H1 (cell line): ENCODE data around the gene GLP1R. TPM values are rescaled to one million over a fixed set of nuclear protein-coding genes. Genes with fewer than 3 reads are reported as not detected.

Experiments
- CTCF ChIA-PET: fragments of 300-600 bp; sonication (Branson Sonifier 250); formaldehyde crosslinking; loops from one replicate; lab custom pipeline; 2021; ENCODE audit not compliant: partially characterized antibody; lab: Charles Lee
- POLR2A ChIA-PET: fragments of 300-600 bp; sonication (Branson Sonifier 250); formaldehyde crosslinking; loops from one replicate; lab custom pipeline; 2021; ENCODE audit warnings: inconsistent platforms; ENCODE audit not compliant: partially characterized antibody; lab: Charles Lee
- DNase-seq, 2 experiments: peaks; one replicate each; pipeline versions ENCODE4 v3.0.0 to v3.0.0-alpha.2; 2010 to 2022; ENCODE audit warnings: low spot score in 2 of 2, low read depth in 1 of 2, mixed read lengths in 1 of 2
- FAIRE-seq: peaks from 2 replicates; lab custom pipeline; 2011; peaks lifted over from hg19 to GRCh38; lab: Jason Lieb, UNC
- H2AFZ ChIP-seq: 2 replicates; pipeline ENCODE4 v1.8.1; 2012; ENCODE audit warnings: low read length, inconsistent platforms
- H2AK5ac ChIP-seq: 2 replicates; pipeline ENCODE4 v1.6.1; 2013; ENCODE audit warnings: low read depth, low read length
- H2BK120ac ChIP-seq: replicated peaks from 2 replicates; pipeline ENCODE3; 2013; ENCODE audit warnings: low read depth, low read length, inconsistent platforms
- H2BK12ac ChIP-seq: 2 replicates; pipeline ENCODE4 v1.6.1; 2013; ENCODE audit warnings: low read depth, low read length
- H2BK15ac ChIP-seq: 2 replicates; pipeline ENCODE4 v1.6.1; 2013; ENCODE audit warnings: low read length
- H2BK20ac ChIP-seq: 2 replicates; pipeline ENCODE4 v1.6.1; 2013; ENCODE audit warnings: low read length
- H2BK5ac ChIP-seq: 2 replicates; pipeline ENCODE4 v1.6.1; 2013; ENCODE audit warnings: low read depth, low read length
- H3K14ac ChIP-seq: 2 replicates; pipeline ENCODE4 v1.6.1; 2013; ENCODE audit warnings: inconsistent platforms; ENCODE audit not compliant: insufficient read length
- H3K18ac ChIP-seq: 2 replicates; pipeline ENCODE4 v1.6.1; 2013; ENCODE audit warnings: low read length; ENCODE audit errors: extremely low read depth
- H3K23ac ChIP-seq: 2 replicates; pipeline ENCODE4 v1.6.1; 2013; ENCODE audit warnings: inconsistent platforms; ENCODE audit not compliant: insufficient read length
- H3K23me2 ChIP-seq: 2 replicates; pipeline ENCODE4 v1.6.1; 2013; ENCODE audit warnings: low read depth, low read length
- H3K27ac ChIP-seq: 2 replicates; pipeline ENCODE4 v1.6.1; 2011; ENCODE audit warnings: low read depth, low read length, inconsistent platforms
- H3K27me3 ChIP-seq, 4 experiments: replicated peaks in 1 of 4; 1 replicate in 1 of 4; 2 replicates in 3 of 4; pipeline versions ENCODE4 v1.6.1 to v1.8.1; 2011 to 2013; ENCODE audit warnings: low read length in 3 of 4, mild to moderate bottlenecking in 3 of 4, inconsistent platforms in 2 of 4, mixed read lengths in 2 of 4, moderate library complexity in 1 of 4; ENCODE audit not compliant: control insufficient read depth in 3 of 4, insufficient read depth in 3 of 4; ENCODE audit errors: extremely low read depth in 1 of 4
- H3K36me3 ChIP-seq, 4 experiments: 2 replicates each; pipeline versions ENCODE4 v1.6.1 to v1.8.1; 2011 to 2013; ENCODE audit warnings: mild to moderate bottlenecking in 4 of 4, low read length in 3 of 4, moderate library complexity in 2 of 4, control low read depth in 1 of 4, inconsistent platforms in 1 of 4; ENCODE audit not compliant: insufficient read depth in 4 of 4, control insufficient read depth in 2 of 4
- H3K4ac ChIP-seq: replicated peaks from 2 replicates; pipeline ENCODE3; 2013; ENCODE audit warnings: low read length, low read depth, mixed read lengths, inconsistent platforms; ENCODE audit not compliant: insufficient read length
- H3K4me1 ChIP-seq, 4 experiments: replicated peaks in 1 of 4; 1 replicate in 1 of 4; 2 replicates in 3 of 4; pipeline versions ENCODE4 v1.6.1 to v1.8.1; 2011 to 2013; ENCODE audit warnings: low read length in 3 of 4, inconsistent platforms in 2 of 4, mixed read lengths in 1 of 4; ENCODE audit not compliant: insufficient read depth in 4 of 4, control insufficient read depth in 3 of 4
- H3K4me2 ChIP-seq, 2 experiments: 2 replicates each; pipeline versions ENCODE4 v1.6.1 to v1.8.1; 2011 to 2013; ENCODE audit warnings: low read depth in 2 of 2, low read length in 2 of 2, control low read depth in 1 of 2, inconsistent platforms in 1 of 2, mild to moderate bottlenecking in 1 of 2; ENCODE audit not compliant: insufficient read depth in 1 of 2
- H3K4me3 ChIP-seq, 4 experiments: fragments of 200-600, 300-600 bp in 1 of 4; sonication (generic), shearing (Covaris generic), sonication (Bioruptor Twin) in 1 of 4; 2 replicates each; pipeline versions ENCODE4 v1.5.1 to v1.8.1; 2011 to 2016; ENCODE audit warnings: low read length in 4 of 4, low read depth in 3 of 4, control low read depth in 2 of 4, inconsistent platforms in 2 of 4, mild to moderate bottlenecking in 2 of 4, mixed read lengths in 1 of 4, moderate library complexity in 1 of 4; ENCODE audit not compliant: insufficient read depth in 2 of 4; ENCODE audit errors: extremely low read depth in 1 of 4
- H3K56ac ChIP-seq: replicated peaks from 2 replicates; pipeline ENCODE3; 2013; ENCODE audit warnings: low read depth, mild to moderate bottlenecking, mixed read lengths, low read length, inconsistent platforms; ENCODE audit not compliant: insufficient read length
- H3K79me1 ChIP-seq: 2 replicates; pipeline ENCODE4 v1.6.1; 2013; ENCODE audit warnings: low read depth, low read length, control low read depth
- H3K79me2 ChIP-seq, 2 experiments: 2 replicates each; pipeline versions ENCODE4 v1.6.1 to v1.8.1; 2012 to 2013; ENCODE audit warnings: low read length in 2 of 2, mild to moderate bottlenecking in 2 of 2, inconsistent platforms in 1 of 2; ENCODE audit not compliant: insufficient read depth in 2 of 2, control insufficient read depth in 1 of 2
- H3K9ac ChIP-seq, 4 experiments: replicated peaks in 1 of 4; 1 replicate in 1 of 4; 2 replicates in 3 of 4; pipeline versions ENCODE4 v1.6.1 to v1.8.1; 2011 to 2013; ENCODE audit warnings: low read depth in 3 of 4, low read length in 3 of 4, control low read depth in 2 of 4, mild to moderate bottlenecking in 2 of 4, moderate library complexity in 2 of 4, inconsistent platforms in 1 of 4; ENCODE audit errors: extremely low read depth in 1 of 4
- H3K9me3 ChIP-seq, 2 experiments: 2 replicates each; pipeline versions ENCODE4 v1.6.1 to v1.8.1; 2012 to 2013; ENCODE audit warnings: mild to moderate bottlenecking in 2 of 2, moderate library complexity in 2 of 2, control low read depth in 1 of 2, inconsistent platforms in 1 of 2, low read depth in 1 of 2, low read length in 1 of 2, mixed read lengths in 1 of 2; ENCODE audit not compliant: insufficient read depth in 2 of 2
- H4K20me1 ChIP-seq, 2 experiments: replicated peaks in 1 of 2; 2 replicates each; pipeline versions ENCODE3 to v1.8.1; 2011 to 2013; ENCODE audit warnings: inconsistent platforms in 2 of 2, low read length in 2 of 2, mild to moderate bottlenecking in 1 of 2; ENCODE audit not compliant: insufficient read depth in 2 of 2, control insufficient read depth in 1 of 2
- H4K5ac ChIP-seq: 2 replicates; pipeline ENCODE4 v1.6.1; 2013; ENCODE audit warnings: low read length, low read depth, mixed read lengths, inconsistent platforms; ENCODE audit not compliant: insufficient read length
- H4K8ac ChIP-seq: 2 replicates; pipeline ENCODE4 v1.8.0; 2013; ENCODE audit warnings: mild to moderate bottlenecking, moderate library complexity, low read length, inconsistent platforms; ENCODE audit not compliant: insufficient read depth; ENCODE audit errors: extremely low read depth
- H4K91ac ChIP-seq: replicated peaks from 2 replicates; pipeline ENCODE3; 2013; ENCODE audit warnings: low read length, mixed read lengths, inconsistent platforms; ENCODE audit not compliant: insufficient read length
- ASH2L ChIP-seq: fragments of 200-600, 300-600 bp; sonication (generic); IDR thresholded peaks from one replicate; pipeline ENCODE4 v1.7.1; 2017; ENCODE audit warnings: low read length
- CEBPB ChIP-seq: IDR thresholded peaks from 2 replicates; pipeline ENCODE4 v1.6.1; 2012; ENCODE audit warnings: low read depth, low read length
- EZH2 ChIP-seq: fragments of 200-600 bp; sonication (generic); IDR thresholded peaks from 2 replicates; pipeline ENCODE4 v1.7.1; 2012; ENCODE audit warnings: low read depth, mild to moderate bottlenecking, moderate library complexity, low read length, inconsistent platforms; ENCODE audit not compliant: severe bottlenecking
- GTF2F1 ChIP-seq: IDR thresholded peaks from 2 replicates; pipeline ENCODE4 v1.6.1; 2012; ENCODE audit warnings: low read depth, low read length, improper control_type of control experiment, borderline replicate concordance
- KDM4A ChIP-seq: IDR thresholded peaks from one replicate; pipeline ENCODE4 v1.7.1; 2012; ENCODE audit warnings: low read depth, mild to moderate bottlenecking, moderate library complexity, low read length, inconsistent platforms; ENCODE audit not compliant: severe bottlenecking
- RBBP5 ChIP-seq: IDR thresholded peaks from 2 replicates; pipeline ENCODE4 v1.7.1; 2012; ENCODE audit warnings: low read depth, mild to moderate bottlenecking, inconsistent platforms, low read length, moderate library complexity, borderline replicate concordance
- SIN3A ChIP-seq, 2 experiments: IDR thresholded peaks in 1 of 2; conservative IDR thresholded peaks in 1 of 2; 2 replicates each; pipeline ENCODE4 v1.6.1; 2011 to 2012; ENCODE audit warnings: low read length in 2 of 2, improper control_type of control experiment in 1 of 2, low read depth in 1 of 2, mild to moderate bottlenecking in 1 of 2
- YY1 ChIP-seq: IDR thresholded peaks from 2 replicates; pipeline ENCODE4 v1.6.1; 2011; ENCODE audit warnings: low read depth, mild to moderate bottlenecking, low read length
- WGBS, 2 experiments: shearing (Covaris generic) in 1 of 2; methylation state at CpG; one replicate each; pipeline versions ENCODE4 v1.1.6 to v1.1.7; 2013 to 2015; ENCODE audit warnings: low lambda C conversion rate in 2 of 2, mixed read lengths in 2 of 2, inconsistent platforms in 1 of 2, low coverage in 1 of 2, missing lambda C conversion rate in 1 of 2; ENCODE audit not compliant: insufficient replicate concordance in 2 of 2, insufficient coverage in 1 of 2, insufficient read length in 1 of 2; ENCODE audit errors: extremely low coverage in 1 of 2, missing lambda C conversion rate in 1 of 2; 5-methylcytosine and 5-hydroxymethylcytosine counted together
- polyA plus RNA-seq, 7 experiments: library from polyadenylated mRNA; depleted of rRNA in 3 of 7; stranded (reverse) in 5 of 7; unstranded in 2 of 7; fragments of >200 nt in 5 of 7; fragments of 200-250 nt in 2 of 7; gene quantifications; 1 replicate in 5 of 7; 2 replicates in 1 of 7; 4 replicates in 1 of 7; pipeline versions ENCODE4 v1.2.1 to v1.2.3, GENCODE V29; 2011 to 2013; ENCODE audit warnings: missing spikeins in 2 of 7, mixed read lengths in 2 of 7
- total RNA-seq: library from RNA; stranded (reverse); fragmentation: NEBNext Ultra II Directional; extraction: Animal tissue kit (Norgen Biotek cat#: 25700); gene quantifications from 2 replicates; pipeline ENCODE4 v1.2.1, GENCODE V29; 2021

The GLP1R gene
- total and polyA plus RNA-seq, 2 of the 8 experiments (the other 6 are each of a cell fraction or from before 2014, with no cell fraction given), result 2.6 to 2.7 TPM

DNA sequence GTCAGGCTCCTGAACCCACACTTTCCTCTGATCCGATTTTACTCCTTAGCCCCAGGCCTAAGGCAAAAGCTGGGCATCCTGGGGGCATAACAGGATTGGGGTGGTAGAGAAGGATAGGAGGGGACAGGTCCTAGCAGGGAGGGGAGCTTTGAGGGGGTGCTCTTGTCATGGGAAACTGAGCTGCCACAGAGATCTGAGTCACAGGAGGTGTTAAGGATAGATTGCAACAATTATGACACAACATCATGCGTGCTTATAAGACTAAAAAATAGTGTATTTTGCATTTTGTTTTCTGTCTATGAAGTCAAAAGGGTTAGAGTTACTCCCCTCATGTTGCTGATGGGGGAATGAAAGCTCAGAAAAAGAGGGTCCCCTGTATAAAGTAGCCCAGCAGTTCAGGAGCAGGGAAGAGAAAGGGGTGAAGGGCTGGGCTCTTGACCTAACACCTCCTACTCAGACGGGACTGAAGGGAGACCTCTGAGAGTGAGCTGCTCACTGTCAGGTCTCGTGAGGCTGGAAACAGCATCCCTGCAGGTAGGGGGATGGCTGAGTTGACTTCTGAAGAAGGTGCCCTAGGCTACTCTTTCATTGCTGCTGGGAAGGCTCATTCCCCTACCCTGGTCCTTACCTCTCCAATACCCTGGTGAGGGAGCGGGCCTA, 2.0 kb downstream of the GLP1R start:
- ChIA-PET CTCF (interaction anchor here (0.8 to 2.5 kb wide), 11 partner anchors 10 to 54 kb away, joined by 3 to 14 read pairs (median 3); no protein-coding TSS in a partner anchor), POLR2A (interaction anchor here (1.0 to 1.5 kb wide), 5 partner anchors 14 to 275 kb away, joined by 3 read pairs; partner anchors contain the start of gene SAYSD1)
- Histone ChIP-seq H2AK5ac (no peak overlapping the region), H3K9ac (no peak overlapping the region), H3K4me1 (peaks cover 0 to 18% (median 5%) of the 10 kb centered on the region in 4 experiments; a peak in 6 of 7 replicates), H4K91ac (no peak overlapping the region), H3K23me2 (peaks cover 10% of the 10 kb centered on the region; the same call in 1 of the 2 replicates), H3K9me3 (no peaks in the 10 kb centered on the region), H3K36me3 (no peaks in the 10 kb centered on the region), H2BK20ac (no peak overlapping the region), H3K23ac (no peak overlapping the region), H4K20me1 (peaks cover 3 to 9% of the 10 kb centered on the region in 2 experiments), H3K27me3 (peaks cover 3 to 39% (median 33%) of the 10 kb centered on the region in 4 experiments), H2BK15ac (no peak overlapping the region), H3K18ac (no peak overlapping the region), H2BK12ac (no peak overlapping the region), H3K79me2 (no peaks in the 10 kb centered on the region), H3K14ac (no peak overlapping the region), H3K79me1 (0 out of 2 replicates have a peak, but pooled peaks cover 2% of the 10 kb centered on the region), H4K5ac (no peak overlapping the region), H3K27ac (no peak overlapping the region), H3K4ac (no peak overlapping the region), H2BK5ac (no peak overlapping the region), H3K4me2 (no peak overlapping the region; a peak in 1 of 4 replicates), H3K4me3 (no peak overlapping the region), H2BK120ac (no peak overlapping the region), H4K8ac (no peak overlapping the region), H3K56ac (no peak overlapping the region), H2AFZ (no peak overlapping the region)
- no peak for TF ChIP-seq ASH2L
- TF ChIP-seq CEBPB, result no peak
- TF ChIP-seq KDM4A, result no peak
- TF ChIP-seq SIN3A (conservative IDR thresholded peaks at IDR 0.05 in 1 of 2, IDR thresholded peaks at IDR 0.05 in 1 of 2; ENCODE audit: low read depth in 1 of 2, low read length in 2 of 2), result no peak
- no peak for TF ChIP-seq RBBP5
- no peak for TF ChIP-seq YY1
- no peak for TF ChIP-seq EZH2
- TF ChIP-seq GTF2F1, result no peak
- WGBS, 2 experiments, result 93% methylated on average over 4 of the region's 5 CpGs; no CpG with 5 or more reads in 1 of the 2 experiments
- DNase-seq (no peak), FAIRE-seq (no peak)
